A673 (cell line): Measurements from ENCODE around the gene SLC35E2B. TPM values are rescaled to one million over a fixed set of nuclear protein-coding genes. Genes with fewer than 3 reads are reported as not detected.
A peak's percentile ranks its signal among the peaks of the same experiment; 100 is the strongest.
"Not testable (repeated sequence)": the region's sequence is repeated elsewhere in the genome, so short reads cannot be mapped to it uniquely, and the experiment has no call there.

ENCODE experiments used
- BruUV-seq: library from RNA; stranded (reverse); fragments of 400-500 nt; replicated peaks from 2 replicates; lab custom pipeline; 2021; lab: Mats Ljungman, UMichigan
- CTCF ChIA-PET: fragments of 300-600 bp; sonication (Branson Sonifier 250); formaldehyde crosslinking; loops from one replicate; lab custom pipeline; 2022; ENCODE audit warnings: antibody characterized with exemption; lab: Charles Lee
- POLR2A ChIA-PET: fragments of 300-600 bp; sonication (Branson Sonifier 250); formaldehyde crosslinking; loops from one replicate; lab custom pipeline; 2022; ENCODE audit warnings: antibody characterized with exemption; ENCODE audit not compliant: low non-redundant PET; lab: Charles Lee
- DNase-seq: peaks from one replicate; pipeline ENCODE4 v3.0.0-alpha.2; 2015; ENCODE audit warnings: low spot score
- H3K27ac ChIP-seq: fragments of 200-600 bp; sonication (generic); 2 replicates; pipeline ENCODE4 v1.5.1; 2016; ENCODE audit warnings: mixed run types, low read depth, mild to moderate bottlenecking, mixed read lengths, antibody characterized with exemption, low read length; ENCODE audit not compliant: poor library complexity, severe bottlenecking
- H3K27me3 ChIP-seq: fragments of 200-600 bp; sonication (generic); replicated peaks from 2 replicates; pipeline ENCODE4 v1.6.1; 2017; ENCODE audit warnings: mixed run types, low read depth, mild to moderate bottlenecking, mixed read lengths, antibody characterized with exemption, low read length; ENCODE audit not compliant: insufficient read depth, poor library complexity
- H3K36me3 ChIP-seq: fragments of 200-600 bp; sonication (generic); 2 replicates; pipeline ENCODE4 v1.6.1; 2016; ENCODE audit warnings: mixed run types, mild to moderate bottlenecking, mixed read lengths, antibody characterized with exemption, low read length; ENCODE audit not compliant: insufficient read depth, poor library complexity, severe bottlenecking
- H3K4me1 ChIP-seq: fragments of 200-600 bp; sonication (generic); 2 replicates; pipeline ENCODE4 v1.6.1; 2017; ENCODE audit warnings: mixed run types, mild to moderate bottlenecking, mixed read lengths, antibody characterized with exemption, low read length; ENCODE audit not compliant: insufficient read depth, poor library complexity, severe bottlenecking
- H3K4me3 ChIP-seq: fragments of 200-600 bp; sonication (generic); 2 replicates; pipeline ENCODE4 v1.5.1; 2016; ENCODE audit warnings: low read depth, mixed run types, mild to moderate bottlenecking, mixed read lengths, low read length; ENCODE audit not compliant: poor library complexity, severe bottlenecking
- H3K9me3 ChIP-seq: fragments of 200-600 bp; sonication (generic); 2 replicates; pipeline ENCODE4 v1.6.1; 2016; ENCODE audit warnings: mixed run types, low read depth, mild to moderate bottlenecking, mixed read lengths, antibody characterized with exemption, low read length; ENCODE audit not compliant: poor library complexity, severe bottlenecking
- EZH2 ChIP-seq: fragments of 200-600 bp; sonication (generic); IDR thresholded peaks from 2 replicates; pipeline ENCODE4 v1.6.1; 2017; ENCODE audit warnings: borderline replicate concordance, low read depth, mild to moderate bottlenecking, mixed read lengths, antibody characterized with exemption, low read length; ENCODE audit not compliant: poor library complexity, severe bottlenecking
- intact Hi-C: fragments of 100-400 bp; cut with micrococcal nuclease; formaldehyde crosslinking; loops from one replicate; pipeline ENCODE4 v1.10.0; 2022; ENCODE audit not compliant: unreplicated experiment
- total RNA-seq: library from RNA; stranded (reverse); gene quantifications from 2 replicates; pipeline ENCODE4 v1.2.3, GENCODE V29; 2021
- TF ChIP-seq, protein P1 (sequence below): fragments of 300-800, 200-600 bp; sonication (generic); conservative IDR thresholded peaks from 2 replicates; pipeline ENCODE4 v1.5.1; 2017; ENCODE audit warnings: low read depth, mild to moderate bottlenecking, antibody characterized with exemption, low read length, moderate library complexity, mixed read lengths

Gene SLC35E2B
- total RNA-seq, 1 experiment from 2014 or later, result 56.3 TPM

DNA sequence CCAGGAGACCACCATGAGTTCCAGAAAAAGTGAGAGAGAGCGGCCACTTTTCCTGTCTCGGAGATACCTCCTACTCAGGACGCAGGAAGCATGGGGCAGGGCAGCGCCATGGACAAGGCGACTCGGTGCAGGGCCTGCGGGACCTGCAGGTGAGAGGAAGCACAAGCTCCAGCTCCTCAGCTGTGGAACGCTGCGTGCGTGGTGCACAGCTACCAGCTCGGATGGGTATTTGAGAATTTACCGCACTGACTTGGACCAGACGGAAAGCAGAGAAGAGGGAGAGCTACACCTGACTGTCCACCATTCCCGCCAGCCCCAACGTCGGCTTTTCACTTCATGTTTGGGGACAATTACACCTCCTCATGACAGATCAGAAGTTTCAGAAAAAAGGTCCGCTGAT is 39.8 kb upstream of the SLC35E2B start:
- POLR2A ChIA-PET, result interaction anchor here (0.6 kb wide), 1 partner anchor 22 kb away, joined by 3 read pairs; no protein-coding TSS in a partner anchor
- H3K4me1 ChIP-seq, result no peaks in the 10 kb centered on the region
- H3K9me3 ChIP-seq, result no peaks in the 10 kb centered on the region
- DNase-seq, result no peak
- BruUV-seq, result no TSS peak
- H3K27me3 ChIP-seq, result no peaks in the 10 kb centered on the region
- TF ChIP-seq, protein P1, sequence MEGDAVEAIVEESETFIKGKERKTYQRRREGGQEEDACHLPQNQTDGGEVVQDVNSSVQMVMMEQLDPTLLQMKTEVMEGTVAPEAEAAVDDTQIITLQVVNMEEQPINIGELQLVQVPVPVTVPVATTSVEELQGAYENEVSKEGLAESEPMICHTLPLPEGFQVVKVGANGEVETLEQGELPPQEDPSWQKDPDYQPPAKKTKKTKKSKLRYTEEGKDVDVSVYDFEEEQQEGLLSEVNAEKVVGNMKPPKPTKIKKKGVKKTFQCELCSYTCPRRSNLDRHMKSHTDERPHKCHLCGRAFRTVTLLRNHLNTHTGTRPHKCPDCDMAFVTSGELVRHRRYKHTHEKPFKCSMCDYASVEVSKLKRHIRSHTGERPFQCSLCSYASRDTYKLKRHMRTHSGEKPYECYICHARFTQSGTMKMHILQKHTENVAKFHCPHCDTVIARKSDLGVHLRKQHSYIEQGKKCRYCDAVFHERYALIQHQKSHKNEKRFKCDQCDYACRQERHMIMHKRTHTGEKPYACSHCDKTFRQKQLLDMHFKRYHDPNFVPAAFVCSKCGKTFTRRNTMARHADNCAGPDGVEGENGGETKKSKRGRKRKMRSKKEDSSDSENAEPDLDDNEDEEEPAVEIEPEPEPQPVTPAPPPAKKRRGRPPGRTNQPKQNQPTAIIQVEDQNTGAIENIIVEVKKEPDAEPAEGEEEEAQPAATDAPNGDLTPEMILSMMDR, result no peak
- TF ChIP-seq EZH2, result no peak
- no peak overlapping the region for H3K4me3 ChIP-seq
- intact Hi-C loops, result no loop called here
- H3K36me3 ChIP-seq, result peaks cover 16% of the 10 kb centered on the region
- H3K27ac ChIP-seq, result no peak overlapping the region
- CTCF ChIA-PET, result no interaction called here

DNA sequence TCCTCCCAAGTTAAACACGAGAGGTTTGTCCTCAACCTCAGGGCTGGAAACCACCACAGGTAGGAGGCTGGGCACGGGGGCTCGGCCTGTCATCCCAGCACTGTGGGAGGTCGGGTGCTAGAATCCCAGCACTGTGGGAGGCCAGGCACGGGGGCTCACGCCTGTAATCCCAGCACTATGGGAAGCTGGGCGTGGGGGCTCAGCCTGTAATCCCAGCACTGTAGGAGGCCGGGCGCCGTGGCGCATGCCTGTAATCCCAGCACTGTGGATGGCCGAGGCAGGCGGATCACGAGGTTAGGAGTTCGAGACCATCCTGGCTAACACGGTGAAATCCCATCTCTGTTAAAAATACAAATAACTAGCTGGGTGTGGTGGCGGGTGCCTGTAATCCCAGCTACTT is 38.3 kb upstream of the SLC35E2B start:
- Histone ChIP-seq H3K27ac (no peak overlapping the region), H3K4me3 (no peak overlapping the region), H3K9me3 (no peaks in the 10 kb centered on the region), H3K36me3 (peaks cover 16% of the 10 kb centered on the region), H3K27me3 (no peaks in the 10 kb centered on the region), H3K4me1 (no peaks in the 10 kb centered on the region)
- TF ChIP-seq EZH2, result no peak
- TF ChIP-seq, protein P1, result no peak
- intact Hi-C loops, result no loop called here
- ChIA-PET CTCF (no interaction called here), POLR2A (no interaction called here)
- no TSS peak for BruUV-seq
- DNase-seq, result no peak

DNA sequence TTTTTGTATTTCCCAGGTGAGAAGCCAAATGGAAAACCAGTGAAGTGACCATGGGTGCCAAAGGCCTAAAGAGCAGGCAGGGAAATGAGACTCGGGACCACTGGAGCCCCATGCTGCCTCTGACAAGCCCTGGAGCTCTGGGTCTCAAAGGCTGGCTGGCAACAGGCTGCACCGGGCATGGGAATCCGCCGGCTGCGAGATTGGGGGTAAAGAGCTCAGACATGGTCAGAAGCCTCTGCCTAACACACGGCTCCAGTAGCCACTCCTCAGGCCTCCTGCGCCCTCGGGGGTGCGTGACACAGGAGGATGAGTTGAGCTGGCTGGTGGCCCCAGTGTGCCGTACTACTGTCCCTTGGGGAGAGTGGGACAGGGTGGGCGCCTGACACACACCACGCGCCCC is 37.6 kb upstream of the SLC35E2B start:
- peaks cover 16% of the 10 kb centered on the region for H3K36me3 ChIP-seq
- H3K27ac ChIP-seq, intact Hi-C loops, CTCF ChIA-PET, BruUV-seq, POLR2A ChIA-PET, DNase-seq, H3K9me3 ChIP-seq, H3K27me3 ChIP-seq, H3K4me3 ChIP-seq, H3K4me1 ChIP-seq: not testable (repeated sequence)

DNA sequence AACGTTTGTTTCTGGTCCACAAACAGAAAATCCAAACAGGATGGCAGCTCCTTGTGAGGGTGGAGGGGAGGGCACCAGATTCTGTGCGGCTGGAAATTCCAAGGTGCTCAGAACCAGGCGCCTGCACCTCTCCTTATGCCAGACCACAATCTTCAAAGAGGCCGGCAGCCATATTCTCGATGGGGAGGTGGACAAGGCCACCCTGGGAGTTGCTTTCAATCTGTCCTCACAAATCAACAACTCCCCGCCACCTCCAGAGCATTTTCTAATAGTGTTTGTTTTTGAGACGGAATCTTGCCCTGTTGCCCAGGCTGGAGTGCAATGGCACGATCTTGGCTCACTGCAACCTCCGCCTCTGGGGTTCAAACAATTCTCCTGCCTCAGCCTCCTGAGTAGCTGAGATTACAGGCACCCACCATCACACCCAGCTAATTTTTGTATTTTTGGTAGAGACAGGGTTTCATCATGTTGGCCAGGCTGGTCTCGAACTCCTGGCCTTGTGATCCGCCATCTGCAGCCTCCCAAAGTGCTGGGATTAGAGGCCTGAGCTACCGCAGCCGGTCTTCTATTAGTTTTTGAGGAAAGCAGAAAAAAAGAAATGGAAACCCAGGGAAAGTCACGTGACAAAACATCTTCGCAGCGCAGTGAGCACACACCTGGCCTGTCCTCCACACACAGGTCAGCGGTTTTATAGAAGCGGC is 36.7 kb upstream of the SLC35E2B start:
- CTCF ChIA-PET, H3K9me3 ChIP-seq, H3K27ac ChIP-seq, DNase-seq, H3K4me1 ChIP-seq, intact Hi-C loops, H3K27me3 ChIP-seq, POLR2A ChIA-PET, BruUV-seq, H3K4me3 ChIP-seq: not testable (repeated sequence)
- peaks cover 16% of the 10 kb centered on the region for H3K36me3 ChIP-seq

DNA sequence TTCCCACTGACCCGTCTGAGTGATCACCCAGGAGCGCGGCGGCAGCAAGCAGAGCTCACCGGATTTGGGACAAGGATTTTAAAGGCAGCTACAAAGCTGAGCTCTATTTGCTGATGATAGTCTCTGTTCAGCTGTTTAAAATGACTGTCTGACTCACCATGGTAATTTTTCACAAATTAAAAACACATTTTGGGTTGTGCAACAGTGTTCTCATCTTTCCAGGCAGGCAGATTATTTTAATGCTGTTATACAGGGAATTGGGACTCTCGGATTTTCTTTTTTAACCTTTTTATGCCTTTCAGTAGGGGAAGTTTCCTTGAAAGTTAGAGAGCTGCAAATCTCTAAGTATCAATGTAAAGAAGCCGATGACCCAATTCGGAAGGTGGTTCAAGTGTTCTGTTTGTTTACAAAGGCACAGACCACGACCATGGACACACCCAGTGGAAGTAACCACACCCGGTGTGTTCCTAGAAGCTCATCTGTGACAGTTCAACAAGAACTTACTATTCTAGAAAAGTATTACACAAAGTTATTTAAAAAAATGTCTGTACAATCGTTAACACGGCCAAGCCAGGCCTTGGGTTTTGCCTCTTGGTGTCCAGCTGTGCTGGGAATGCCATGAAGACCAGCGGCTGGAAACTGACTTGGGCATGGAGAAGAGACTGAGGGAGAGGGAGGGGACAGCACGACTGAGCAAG is 35.9 kb upstream of the SLC35E2B start:
- H3K4me1 ChIP-seq, intact Hi-C loops, H3K9me3 ChIP-seq, CTCF ChIA-PET, POLR2A ChIA-PET, BruUV-seq, H3K4me3 ChIP-seq, H3K27me3 ChIP-seq: not testable (repeated sequence)
- peak; percentile 56 for DNase-seq
- peak overlapping the region; percentile 44 for H3K27ac ChIP-seq
- peaks cover 16% of the 10 kb centered on the region for H3K36me3 ChIP-seq

DNA sequence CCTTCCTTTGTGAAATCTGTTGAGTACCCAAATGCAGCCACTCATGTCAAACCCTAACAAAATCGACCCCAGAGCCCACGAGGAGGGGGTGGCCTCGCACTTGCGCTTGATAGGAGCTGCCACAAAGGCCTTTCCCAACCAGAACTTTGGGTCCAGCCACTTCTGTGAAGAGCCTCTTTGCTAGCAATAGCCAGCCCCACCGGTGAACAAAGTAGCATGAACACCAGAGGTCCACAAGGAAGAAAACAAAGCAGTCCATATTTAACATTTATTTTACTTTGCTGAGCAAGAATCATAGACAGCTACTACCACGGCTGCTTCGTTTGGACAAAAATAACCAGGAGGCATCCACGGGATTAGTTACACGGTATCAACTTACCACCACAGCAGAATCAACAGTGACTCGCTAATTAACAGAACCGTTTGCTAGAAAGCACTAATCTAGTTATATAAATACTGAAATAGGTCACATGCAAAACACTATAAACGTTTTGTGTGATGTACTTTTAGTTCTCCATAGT is 34.6 kb upstream of the SLC35E2B start:
- CTCF ChIA-PET, result not testable (repeated sequence)

More for the DNA sequence above, 34.6 kb upstream of the SLC35E2B start:
- H3K9me3 ChIP-seq, intact Hi-C loops, H3K36me3 ChIP-seq, H3K4me3 ChIP-seq, BruUV-seq, H3K27me3 ChIP-seq, POLR2A ChIA-PET, H3K4me1 ChIP-seq: not testable (repeated sequence)
- peak; percentile 17 for DNase-seq
- H3K27ac ChIP-seq, result peak overlapping the region; percentile 59
